IMR-90 (cell line): ENCODE results near the gene STAC. TPM values are rescaled to one million over a fixed set of nuclear protein-coding genes. Genes with fewer than 3 reads are reported as not detected.

Source experiments
- ATAC-seq: fragments of 200-7000 bp; cut with Tn5 transposase; 2 replicates; pipeline ENCODE4 v1.9.1; 2020; ENCODE audit warnings: low read depth, mild to moderate bottlenecking, moderate library complexity
- BruUV-seq: library from RNA; stranded (reverse); fragments of 400-500 nt; replicated peaks from 2 replicates; lab custom pipeline; 2021; lab: Mats Ljungman, UMichigan
- CTCF ChIA-PET: fragments of 300-600 bp; formaldehyde crosslinking; extraction: SDS; loops from one replicate; lab custom pipeline; 2021; ENCODE audit warnings: antibody characterized with exemption; lab: Yijun Ruan, JAX
- POLR2A ChIA-PET: fragments of 300-600 bp; sonication (Branson Sonifier 250); formaldehyde crosslinking; loops from one replicate; lab custom pipeline; 2022; ENCODE audit warnings: antibody characterized with exemption; ENCODE audit not compliant: unreplicated experiment; lab: Charles Lee
- DNase-seq: peaks from one replicate; pipeline ENCODE4 v3.0.0; 2013
- H2AFZ ChIP-seq: replicated peaks from 2 replicates; pipeline ENCODE3; 2013; ENCODE audit warnings: low read length, mild to moderate bottlenecking; ENCODE audit not compliant: poor library complexity
- H2AK5ac ChIP-seq: 2 replicates; pipeline ENCODE4 v1.6.1; 2013; ENCODE audit warnings: low read depth, low read length, inconsistent platforms
- H2AK9ac ChIP-seq: replicated peaks from 2 replicates; pipeline ENCODE3; 2013; ENCODE audit warnings: mild to moderate bottlenecking, low read depth, low read length, moderate library complexity; ENCODE audit not compliant: poor library complexity
- H2BK120ac ChIP-seq: 2 replicates; pipeline ENCODE4 v1.6.1; 2013; ENCODE audit warnings: low read depth, low read length, inconsistent platforms
- H2BK15ac ChIP-seq: 3 replicates; pipeline ENCODE4 v1.6.1; 2013; ENCODE audit warnings: low read depth, low read length, inconsistent platforms
- H2BK20ac ChIP-seq: 2 replicates; pipeline ENCODE4 v1.6.1; 2013; ENCODE audit warnings: low read depth, mild to moderate bottlenecking, inconsistent platforms, low read length, moderate library complexity
- H2BK5ac ChIP-seq: 2 replicates; pipeline ENCODE4 v1.6.1; 2013; ENCODE audit warnings: mild to moderate bottlenecking, low read depth, low read length, inconsistent platforms; ENCODE audit not compliant: poor library complexity, severe bottlenecking
- H3K14ac ChIP-seq: replicated peaks from 2 replicates; pipeline ENCODE4 v1.6.1; 2013; ENCODE audit warnings: low read depth, low read length, inconsistent platforms
- H3K18ac ChIP-seq: 2 replicates; pipeline ENCODE4 v1.6.1; 2013; ENCODE audit warnings: low read depth, low read length, control low read depth
- H3K23ac ChIP-seq: 2 replicates; pipeline ENCODE4 v1.6.1; 2013; ENCODE audit warnings: low read depth, low read length, inconsistent platforms
- H3K27ac ChIP-seq: 2 replicates; pipeline ENCODE4 v1.5.1; 2013; ENCODE audit warnings: mild to moderate bottlenecking, control low read depth, low read length; ENCODE audit not compliant: insufficient read depth
- H3K27me3 ChIP-seq: 2 replicates; pipeline ENCODE4 v1.6.1; 2013; ENCODE audit warnings: low read length; ENCODE audit not compliant: control insufficient read depth, insufficient read depth
- H3K36me3 ChIP-seq: 2 replicates; pipeline ENCODE4 v1.6.1; 2013; ENCODE audit warnings: low read length, mixed read lengths; ENCODE audit not compliant: control insufficient read depth, insufficient read depth
- H3K4ac ChIP-seq: 2 replicates; pipeline ENCODE4 v1.6.1; 2013; ENCODE audit warnings: low read depth, low read length, inconsistent platforms
- H3K4me1 ChIP-seq: 2 replicates; pipeline ENCODE4 v1.6.1; 2013; ENCODE audit warnings: low read length, mixed read lengths; ENCODE audit not compliant: control insufficient read depth, insufficient read depth
- H3K4me2 ChIP-seq: 2 replicates; pipeline ENCODE4 v1.6.1; 2013; ENCODE audit warnings: low read depth, mild to moderate bottlenecking, control low read depth, low read length, moderate library complexity
- H3K4me3 ChIP-seq: 2 replicates; pipeline ENCODE4 v1.5.1; 2013; ENCODE audit warnings: low read depth, mild to moderate bottlenecking, control low read depth, low read length, moderate library complexity; ENCODE audit not compliant: insufficient read depth
- H3K56ac ChIP-seq: 2 replicates; pipeline ENCODE4 v1.6.1; 2013; ENCODE audit warnings: low read length, inconsistent platforms; ENCODE audit not compliant: insufficient read depth; ENCODE audit errors: extremely low read depth
- H3K79me1 ChIP-seq, 2 experiments: 2 replicates each; pipeline ENCODE4 v1.6.1; 2013; ENCODE audit warnings: low read length in 2 of 2, inconsistent platforms in 1 of 2, low read depth in 1 of 2
- H3K9ac ChIP-seq: 2 replicates; pipeline ENCODE4 v1.6.1; 2013; ENCODE audit warnings: low read depth, low read length, control low read depth
- H3K9me1 ChIP-seq: 2 replicates; pipeline ENCODE4 v1.6.1; 2013; ENCODE audit warnings: low read length, inconsistent platforms; ENCODE audit not compliant: insufficient read depth
- H3K9me3 ChIP-seq: 2 replicates; pipeline ENCODE4 v1.6.1; 2013; ENCODE audit warnings: low read length; ENCODE audit not compliant: control insufficient read depth, insufficient read depth
- H4K20me1 ChIP-seq: 2 replicates; pipeline ENCODE4 v1.6.1; 2013; ENCODE audit warnings: low read length, inconsistent platforms; ENCODE audit not compliant: insufficient read depth
- H4K5ac ChIP-seq: 2 replicates; pipeline ENCODE4 v1.6.1; 2013; ENCODE audit warnings: mild to moderate bottlenecking, low read depth, low read length, control low read depth
- H4K8ac ChIP-seq, 2 experiments: 2 replicates each; pipeline ENCODE4 v1.6.1; 2013; ENCODE audit warnings: low read depth in 2 of 2, low read length in 2 of 2, control low read depth in 1 of 2, inconsistent platforms in 1 of 2
- H4K91ac ChIP-seq: 2 replicates; pipeline ENCODE4 v1.6.1; 2013; ENCODE audit warnings: low read depth, low read length, inconsistent platforms; ENCODE audit not compliant: insufficient read depth
- BHLHE40 ChIP-seq: fragments of 150-350 bp; IDR thresholded peaks from 2 replicates; pipeline ENCODE4 v1.6.1; 2016; ENCODE audit warnings: mild to moderate bottlenecking, low read depth, low read length
- CHD1 ChIP-seq: IDR thresholded peaks from 2 replicates; pipeline ENCODE4 v1.6.1; 2012; ENCODE audit warnings: low read depth, low read length, improper control_type of control experiment
- MAFK ChIP-seq: IDR thresholded peaks from 2 replicates; pipeline ENCODE4 v1.6.1; 2012; ENCODE audit warnings: low read depth, low read length, improper control_type of control experiment
- MXI1 ChIP-seq: IDR thresholded peaks from 2 replicates; pipeline ENCODE4 v1.6.1; 2012; ENCODE audit warnings: low read depth, mild to moderate bottlenecking, low read length, moderate library complexity, borderline replicate concordance
- POLR2A ChIP-seq: IDR thresholded peaks from 2 replicates; pipeline ENCODE4 v1.6.1; 2012; ENCODE audit warnings: mild to moderate bottlenecking, low read depth, low read length
- RFX5 ChIP-seq: IDR thresholded peaks from 2 replicates; pipeline ENCODE4 v1.8.0; 2012; ENCODE audit warnings: low read depth, mild to moderate bottlenecking, low read length, moderate library complexity
- SMC3 ChIP-seq: fragments of 150-350 bp; IDR thresholded peaks from 2 replicates; pipeline ENCODE4 v1.6.1; 2016; ENCODE audit warnings: low read depth, mild to moderate bottlenecking, antibody characterized with exemption, low read length, moderate library complexity
- WGBS, 2 experiments: methylation state at CpG; one replicate each; pipeline versions ENCODE4 v1.1.5 to v1.1.7; 2013; ENCODE audit warnings: missing lambda C conversion rate in 2 of 2; ENCODE audit not compliant: insufficient read length in 1 of 2; ENCODE audit errors: extremely low coverage in 2 of 2; 5-methylcytosine and 5-hydroxymethylcytosine counted together
- dilution Hi-C: fragments of 300-500 bp; cut with HindIII; formaldehyde crosslinking; loops from one replicate; pipeline ENCODE4 v1.14.3; 2018; ENCODE audit warnings: low sequenced_read_pairs; ENCODE audit not compliant: unreplicated experiment
- in situ Hi-C: fragments of 300-500 bp; cut with MboI; formaldehyde crosslinking; loops from 3 replicates; pipeline ENCODE4 v1.14.3; 2019; ENCODE audit warnings: low sequenced_read_pairs, inconsistent platforms, mixed read lengths
- intact Hi-C: fragments of 100-400 bp; cut with micrococcal nuclease; formaldehyde crosslinking; loops from 2 replicates; pipeline ENCODE4 v1.10.0; 2022
- polyA plus RNA-seq, 3 experiments: library from polyadenylated mRNA; depleted of rRNA; stranded (reverse); fragments of >200 nt; gene quantifications; 2 replicates each; pipeline ENCODE4 v1.2.3, GENCODE V29; 2012; ENCODE audit warnings: low replicate concordance in 1 of 3
- total RNA-seq: library from RNA; depleted of rRNA; stranded (reverse); fragments of >200 nt; gene quantifications from 2 replicates; pipeline ENCODE4 v1.2.3, GENCODE V29; 2012
- TF ChIP-seq, protein P1 (sequence below): fragments of 150-350 bp; IDR thresholded peaks from 2 replicates; pipeline ENCODE4 v1.6.1; 2016; ENCODE audit warnings: low read depth, mild to moderate bottlenecking, low read length, moderate library complexity, borderline replicate concordance

Gene STAC
- total and polyA plus RNA-seq, 2 of the 4 experiments (the other 2 are of a cell fraction): 0.19 to 0.36 TPM

DNA sequence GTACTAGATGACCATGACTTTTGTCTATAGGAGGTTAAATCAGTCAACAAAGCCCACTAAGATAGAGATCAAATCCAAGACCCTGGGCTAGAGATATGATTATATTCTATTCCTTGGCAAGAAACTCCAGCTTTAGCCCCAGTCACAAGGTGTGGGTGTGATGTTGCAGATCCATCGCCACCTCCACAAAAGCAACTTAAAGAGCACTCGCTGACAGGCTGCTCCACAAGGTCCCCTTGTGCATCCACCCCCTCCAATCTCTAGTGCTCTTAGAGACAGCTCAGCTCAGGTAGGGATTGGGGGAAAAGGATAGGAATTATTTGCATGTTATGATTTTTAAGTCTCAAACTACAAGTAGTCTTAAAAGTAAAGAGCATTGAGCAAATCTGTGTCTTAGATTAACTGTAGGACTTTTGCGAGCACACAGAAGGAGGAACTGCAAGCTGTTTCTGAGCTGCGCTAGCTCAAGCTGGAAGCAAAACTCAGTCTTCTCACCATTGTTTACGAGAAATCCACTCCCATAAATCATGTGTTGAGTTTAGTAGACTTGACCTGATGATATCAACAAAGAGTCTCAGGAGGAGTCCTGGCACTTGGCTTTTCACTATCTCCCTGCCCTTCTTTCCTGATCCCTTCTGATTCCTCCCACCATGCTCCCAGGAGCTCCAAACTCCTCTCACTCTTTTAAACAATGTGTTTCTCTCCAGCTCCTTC is 177.6 kb downstream of the STAC start:
- Histone ChIP-seq H3K4me2 (no peak overlapping the region), H3K4me3 (no peak overlapping the region), H3K9me3 (no peaks in the 10 kb centered on the region), H3K23ac (no peak overlapping the region), H2BK5ac (no peak overlapping the region), H2BK120ac (no peak overlapping the region), H3K18ac (no peak overlapping the region), H3K36me3 (no peaks in the 10 kb centered on the region), H2BK20ac (no peak overlapping the region), H3K4ac (no peak overlapping the region), H3K27ac (no peak overlapping the region), H3K9me1 (no peaks in the 10 kb centered on the region), H2AK9ac (no peak overlapping the region), H3K56ac (no peak overlapping the region), H4K5ac (no peak overlapping the region), H3K79me1 (no peaks in the 10 kb centered on the region), H2AK5ac (no peak overlapping the region), H4K8ac (no peak overlapping the region), H4K20me1 (no peaks in the 10 kb centered on the region), H2BK15ac (no peak overlapping the region), H3K14ac (no peak overlapping the region), H4K91ac (no peak overlapping the region), H3K27me3 (no peaks in the 10 kb centered on the region), H3K9ac (no peak overlapping the region), H2AFZ (no peak overlapping the region), H3K4me1 (no peaks in the 10 kb centered on the region)
- dilution Hi-C loops: no loop called here
- in situ Hi-C loops: no loop called here
- TF ChIP-seq CHD1 (no peak), MAFK (no peak), MXI1 (no peak), RFX5 (no peak), SMC3 (no peak), POLR2A (no peak), BHLHE40 (no peak)
- TF ChIP-seq, protein P1, sequence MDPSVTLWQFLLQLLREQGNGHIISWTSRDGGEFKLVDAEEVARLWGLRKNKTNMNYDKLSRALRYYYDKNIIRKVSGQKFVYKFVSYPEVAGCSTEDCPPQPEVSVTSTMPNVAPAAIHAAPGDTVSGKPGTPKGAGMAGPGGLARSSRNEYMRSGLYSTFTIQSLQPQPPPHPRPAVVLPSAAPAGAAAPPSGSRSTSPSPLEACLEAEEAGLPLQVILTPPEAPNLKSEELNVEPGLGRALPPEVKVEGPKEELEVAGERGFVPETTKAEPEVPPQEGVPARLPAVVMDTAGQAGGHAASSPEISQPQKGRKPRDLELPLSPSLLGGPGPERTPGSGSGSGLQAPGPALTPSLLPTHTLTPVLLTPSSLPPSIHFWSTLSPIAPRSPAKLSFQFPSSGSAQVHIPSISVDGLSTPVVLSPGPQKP: no peak
- CTCF ChIA-PET: interaction anchor here (0.8 kb wide), 1 partner anchor 374 kb away, joined by 4 read pairs; no protein-coding TSS in a partner anchor
- intact Hi-C loops: no loop called here
- no CpG with 5 or more reads among the region's 5 CpGs for WGBS, 2 experiments
- DNase-seq (no peak), ATAC-seq (no peak)
- POLR2A ChIA-PET: no interaction called here
- no TSS peak for BruUV-seq
